NAMALWA (cell line): ENCODE data around the gene ELP1.
A peak's percentile ranks its signal among the peaks of the same experiment; 100 is the strongest.
"Not testable (repeated sequence)": the region's sequence is repeated elsewhere in the genome, so short reads cannot be mapped to it uniquely, and the experiment has no call there.

Source experiments
- DNase-seq: peaks from one replicate; pipeline ENCODE4 v3.0.0-alpha.2; 2015; ENCODE audit warnings: low spot score

Gene ELP1

GRCh38 chr9:108854641-108855528, 79.0 kb downstream of the ELP1 start:
- no peak for DNase-seq

DNA sequence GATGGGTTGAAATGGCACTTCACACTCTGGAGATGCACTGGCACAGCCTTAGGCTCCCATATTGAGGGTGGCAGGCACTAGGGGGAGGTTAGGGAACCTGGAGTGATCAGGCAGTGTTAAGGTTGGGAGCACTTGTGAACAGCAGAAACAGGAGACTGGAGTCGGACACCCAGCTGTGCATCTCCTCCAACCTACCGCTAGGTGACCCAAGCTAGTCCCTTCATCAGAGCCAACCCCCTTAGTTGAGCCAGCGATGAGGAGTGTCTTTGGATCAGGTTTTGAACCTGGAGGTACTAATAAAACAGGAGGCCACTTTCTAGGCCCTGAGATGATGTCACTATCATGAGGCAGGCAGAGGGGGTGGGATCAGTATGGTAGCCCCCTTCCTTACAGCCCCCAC, 79.8 kb downstream of the ELP1 start:
- no peak for DNase-seq

GRCh38 chr9:108852079-108852478, 81.8 kb downstream of the ELP1 start:
- no peak for DNase-seq

DNA sequence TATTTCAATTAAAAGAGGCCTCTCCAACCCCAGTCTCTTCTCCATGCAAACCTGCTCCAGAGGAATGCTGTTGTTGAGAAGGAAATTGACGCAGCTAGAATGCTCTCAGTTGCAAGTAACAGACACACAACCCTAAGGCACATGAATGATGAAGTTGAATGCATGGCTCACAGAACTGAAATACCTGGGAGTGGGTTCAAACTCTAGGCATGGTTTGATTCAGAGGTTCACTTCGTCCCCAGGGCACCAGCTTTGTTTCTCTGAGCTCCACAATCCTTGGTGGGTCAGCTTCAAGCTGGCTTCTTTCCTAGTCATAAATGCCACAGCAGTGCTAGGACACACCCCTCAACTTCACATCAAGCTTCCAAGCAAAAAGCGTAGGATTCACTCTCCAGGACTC, 82.8 kb downstream of the ELP1 start:
- DNase-seq, result no peak

DNA sequence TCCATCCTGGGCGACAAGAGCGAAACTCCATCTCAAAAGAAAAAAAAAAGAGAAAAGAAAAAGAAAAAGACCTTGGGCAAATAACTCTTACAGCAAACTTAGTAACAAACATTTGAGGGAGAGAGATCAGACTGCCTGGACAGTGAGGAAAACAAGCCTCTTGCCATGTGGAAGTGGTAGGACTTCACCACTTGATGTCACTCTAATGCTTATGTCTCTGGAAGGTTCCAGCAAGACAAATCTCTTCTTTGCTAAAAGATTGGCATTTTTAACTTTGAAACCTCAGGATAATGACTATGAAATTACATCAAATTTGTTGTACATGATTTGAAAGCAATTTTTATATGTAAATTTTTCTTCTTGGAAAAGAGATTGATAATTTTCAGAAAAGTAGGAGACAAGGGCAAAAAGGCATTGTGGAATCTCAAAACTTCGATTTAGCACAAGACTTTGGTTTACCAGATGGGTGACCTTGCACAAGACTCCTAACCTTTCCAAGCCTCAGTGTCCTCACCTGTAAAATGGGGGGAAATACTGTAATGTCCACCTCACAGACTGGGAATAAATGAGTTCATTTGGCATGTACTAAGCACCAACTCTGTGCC, 83.5 kb downstream of the ELP1 start:
- peak; percentile 5 for DNase-seq

GRCh38 chr9:108848296-108848695, 85.6 kb downstream of the ELP1 start:
- not testable (repeated sequence) for DNase-seq

DNA sequence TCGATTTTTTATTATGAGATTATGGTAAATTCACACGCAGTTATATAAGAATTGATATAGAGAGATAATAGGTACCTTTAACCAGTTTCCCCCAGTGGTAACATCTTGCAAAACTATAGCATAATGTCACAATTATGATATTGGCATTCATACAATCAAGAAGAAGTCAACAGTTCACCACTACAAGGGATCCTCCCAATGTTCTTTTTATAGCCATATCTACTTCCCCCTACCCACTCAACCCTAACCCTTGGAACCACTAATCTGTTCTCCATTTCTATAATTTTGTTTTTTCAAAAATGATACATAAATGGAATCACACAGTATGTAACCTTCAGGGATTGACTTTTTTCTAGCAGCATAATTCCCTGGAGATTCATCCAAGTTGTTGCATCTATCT, 88.0 kb downstream of the ELP1 start:
- DNase-seq, result no peak

- no peak for DNase-seq
These were observed 88.4 kb downstream of the ELP1 start for GRCh38 chr9:108845507-108845906.

- DNase-seq, result no peak
These were observed 89.1 kb downstream of the ELP1 start for GRCh38 chr9:108844856-108845255.

DNA sequence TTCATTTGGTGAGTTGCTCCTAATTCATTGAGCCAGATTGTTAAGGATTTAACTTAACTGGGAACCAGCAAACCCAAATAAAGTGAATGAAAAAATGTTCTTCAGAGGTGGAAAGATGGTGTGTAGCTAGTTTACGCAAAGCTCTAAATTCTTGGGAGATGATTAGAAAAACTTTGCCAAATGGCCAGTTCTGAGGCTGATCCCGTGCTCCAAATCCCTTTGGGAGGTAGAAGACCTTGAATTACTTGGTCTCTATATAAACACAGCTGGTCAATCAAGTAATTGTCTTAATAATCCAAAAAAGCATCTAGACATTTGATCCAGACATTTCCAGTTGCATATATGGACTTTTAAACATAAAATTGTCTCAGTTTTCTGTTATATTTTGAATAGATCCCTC, 89.5 kb downstream of the ELP1 start:
- DNase-seq, result no peak

DNA sequence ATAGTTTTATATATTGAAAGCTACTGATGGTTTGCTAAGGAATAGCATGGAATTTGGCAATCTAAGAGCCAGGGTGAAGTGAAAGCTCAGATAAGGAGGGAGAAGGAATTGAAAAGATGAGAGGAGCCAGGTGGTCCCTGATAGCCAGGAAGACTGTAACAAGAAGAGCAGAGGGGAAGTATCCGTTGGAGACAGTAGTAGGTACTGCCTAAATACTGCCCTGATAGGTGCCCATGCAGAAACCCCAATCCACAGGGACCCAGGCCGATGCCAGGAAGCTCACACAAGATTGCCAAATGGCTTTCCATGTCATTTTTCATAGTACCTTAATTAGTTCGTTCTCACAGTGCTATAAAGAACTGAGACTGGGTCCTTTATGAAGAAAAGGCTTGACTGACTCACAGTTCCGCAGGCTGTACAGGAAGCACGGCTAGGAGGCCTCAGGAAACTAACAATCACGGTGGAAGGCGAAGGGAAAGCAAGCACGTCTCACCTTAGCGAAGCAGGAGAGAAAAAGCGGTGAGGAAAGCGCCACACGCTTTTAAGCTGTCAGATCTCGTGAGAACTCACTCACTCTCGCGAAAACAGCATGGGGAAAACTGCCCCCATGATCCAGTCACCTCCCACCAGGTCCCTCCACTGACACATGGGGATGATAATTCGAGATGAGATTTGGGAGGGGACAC, 91.2 kb downstream of the ELP1 start:
- no peak for DNase-seq

- DNase-seq, result not testable (repeated sequence)
These were observed 94.4 kb downstream of the ELP1 start for GRCh38 chr9:108839561-108839960.

DNA sequence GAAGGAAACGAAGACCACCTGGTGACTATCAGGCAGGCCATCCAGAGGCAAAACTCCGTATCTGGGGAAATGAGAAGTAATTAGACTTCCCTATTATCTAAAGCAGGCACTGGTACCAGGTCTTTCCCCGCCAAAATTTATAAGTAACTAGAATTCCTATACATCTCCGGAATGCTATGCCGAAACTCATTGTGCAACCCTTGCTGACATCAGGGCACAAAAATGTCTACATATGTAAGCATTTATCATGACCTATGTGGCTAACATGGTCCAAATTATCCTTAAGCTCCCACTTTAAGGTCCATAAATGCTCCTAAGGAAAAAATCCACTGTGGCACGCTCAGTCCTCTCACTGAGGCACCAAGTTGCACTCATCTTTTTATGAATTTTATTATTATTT, 95.9 kb downstream of the ELP1 start:
- DNase-seq, result no peak

DNA sequence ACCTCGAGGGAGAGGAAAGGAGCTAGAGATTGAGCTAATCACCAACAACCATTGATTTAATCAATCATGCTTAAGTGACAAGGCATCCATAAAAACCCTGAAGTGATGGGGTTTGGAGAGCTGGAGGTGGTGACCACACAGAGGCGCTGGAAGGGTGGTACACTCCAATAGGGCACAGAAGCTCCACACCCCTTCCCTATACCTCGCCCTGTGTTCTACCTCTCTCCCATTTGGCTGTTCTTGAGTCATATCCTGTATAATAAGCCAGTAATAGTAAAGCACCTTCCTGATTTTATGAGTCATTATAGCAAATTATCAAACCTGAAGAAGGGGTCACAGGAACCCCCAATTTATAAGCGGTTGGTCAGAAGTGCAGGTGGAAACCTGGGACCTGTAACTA, 96.4 kb downstream of the ELP1 start:
- no peak for DNase-seq

DNA sequence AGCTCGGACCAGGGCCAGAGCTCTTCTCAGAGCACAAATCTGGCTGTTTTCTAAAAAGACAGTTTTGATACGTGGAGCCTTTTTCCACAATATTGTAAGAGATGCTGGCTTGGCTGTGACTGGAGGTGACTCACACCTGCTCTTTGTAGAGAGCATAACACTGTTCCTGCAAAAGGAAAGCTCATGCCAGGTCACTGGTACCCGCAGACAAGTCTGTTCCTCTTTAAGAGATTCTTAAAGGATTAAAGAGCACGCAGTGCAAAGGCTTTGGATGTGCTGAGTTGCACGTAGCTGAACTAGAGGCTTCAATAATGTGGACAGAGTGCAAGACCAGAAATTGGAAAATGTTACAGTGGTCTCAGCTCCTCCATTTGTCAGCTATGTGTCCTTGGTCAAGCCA, 97.1 kb downstream of the ELP1 start:
- DNase-seq, result no peak

DNA sequence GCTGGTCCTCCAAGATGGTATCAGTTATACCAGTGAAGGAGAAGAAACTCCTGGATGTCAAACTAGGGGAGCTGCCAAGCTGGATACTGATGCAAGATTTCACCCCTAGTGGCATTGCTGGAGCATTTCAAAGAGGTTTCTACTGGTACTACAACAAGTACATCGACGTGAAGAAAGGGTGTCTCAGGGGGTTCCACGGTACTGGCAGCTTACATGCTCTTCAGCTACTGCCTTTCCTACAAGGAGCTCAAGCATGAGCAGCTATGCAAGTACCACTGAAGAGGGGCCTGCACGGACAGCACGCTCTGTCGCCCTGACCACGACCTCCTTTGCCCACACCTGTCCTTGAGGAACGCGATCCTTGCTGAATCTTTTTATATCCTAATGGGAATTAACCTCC, 97.6 kb downstream of the ELP1 start:
- no peak for DNase-seq

GRCh38 chr9:108835831-108836230, 98.1 kb downstream of the ELP1 start:
- DNase-seq, result no peak

DNA sequence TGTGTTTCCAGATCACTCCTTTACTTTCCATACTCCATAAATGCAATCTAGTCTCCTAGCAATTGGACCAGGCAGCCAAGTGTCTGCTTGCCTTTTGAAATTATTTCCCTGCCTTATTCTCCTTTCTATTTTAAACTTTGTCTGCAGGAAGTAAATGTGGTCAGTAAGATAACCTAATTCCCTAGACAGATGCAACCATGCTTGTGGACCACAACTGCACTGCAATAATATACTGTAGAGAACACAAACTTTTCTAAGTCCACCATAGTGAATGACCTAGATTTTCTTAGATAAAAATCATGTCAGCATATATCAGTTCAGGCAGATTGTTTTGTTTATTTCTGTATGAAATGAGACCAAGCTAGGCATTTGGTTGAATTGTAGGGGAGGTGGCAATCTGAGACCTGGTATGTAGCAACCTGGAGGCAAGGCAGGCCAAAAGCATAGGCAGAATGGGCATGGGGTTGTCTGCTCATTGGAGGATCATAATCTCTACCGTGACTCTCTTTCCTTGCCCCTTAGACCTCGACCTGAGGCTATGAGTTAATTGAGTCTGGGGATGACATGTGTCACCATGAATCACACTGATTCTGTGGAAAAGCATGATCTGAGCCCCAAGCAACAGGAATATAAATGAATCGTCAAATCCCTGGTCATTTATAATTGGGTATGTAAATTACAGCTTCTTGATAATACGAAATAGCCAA, 98.8 kb downstream of the ELP1 start:
- no peak for DNase-seq

GRCh38 chr9:108832179-108832500, 101.8 kb downstream of the ELP1 start:
- no peak for DNase-seq

- DNase-seq, result no peak
These were observed 102.3 kb downstream of the ELP1 start for GRCh38 chr9:108831496-108832178.

- DNase-seq, result no peak
These were observed 103.7 kb downstream of the ELP1 start for GRCh38 chr9:108830272-108830671.

GRCh38 chr9:108823829-108824228, 110.1 kb downstream of the ELP1 start:
- no peak for DNase-seq
